NAMALWA (cell line): Measurements from ENCODE around the gene RASAL1.

Source experiments
- DNase-seq: peaks from one replicate; pipeline ENCODE4 v3.0.0-alpha.2; 2015; ENCODE audit warnings: low spot score

RASAL1 gene

GRCh38 chr12:113095405-113095804 is 40.2 kb downstream of the RASAL1 start:
- no peak for DNase-seq

GRCh38 chr12:113094738-113095137 is 40.8 kb downstream of the RASAL1 start:
- no peak for DNase-seq

- DNase-seq: no peak
Measured at GRCh38 chr12:113093409-113094101, 42.0 kb downstream of the RASAL1 start.

GRCh38 chr12:113092607-113093408 is 42.8 kb downstream of the RASAL1 start:
- peak; percentile 66 for DNase-seq

GRCh38 chr12:113091506-113091905 is 44.1 kb downstream of the RASAL1 start:
- DNase-seq: no peak

- DNase-seq: peak; percentile 76
Measured at GRCh38 chr12:113090740-113091139, 44.8 kb downstream of the RASAL1 start.

GRCh38 chr12:113089839-113090238 is 45.7 kb downstream of the RASAL1 start:
- DNase-seq: peak; percentile 43

- peak; percentile 64 for DNase-seq
Measured at GRCh38 chr12:113088971-113089756, 46.4 kb downstream of the RASAL1 start.

GRCh38 chr12:113088037-113088436 is 47.5 kb downstream of the RASAL1 start:
- DNase-seq: peak; percentile 77

GRCh38 chr12:113087193-113087592 is 48.4 kb downstream of the RASAL1 start:
- DNase-seq: peak; percentile 88

- peak; percentile 81 for DNase-seq
Measured at GRCh38 chr12:113086249-113087164, 49.1 kb downstream of the RASAL1 start.

- no peak for DNase-seq
Measured at GRCh38 chr12:113083863-113084435, 51.6 kb downstream of the RASAL1 start.

GRCh38 chr12:113082486-113083148 is 52.9 kb downstream of the RASAL1 start:
- no peak for DNase-seq

GRCh38 chr12:113081873-113082272 is 53.7 kb downstream of the RASAL1 start:
- DNase-seq: no peak

GRCh38 chr12:113077859-113078255 is 57.7 kb downstream of the RASAL1 start:
- DNase-seq: no peak

- DNase-seq: no peak
Measured at GRCh38 chr12:113077057-113077858, 58.3 kb downstream of the RASAL1 start.

GRCh38 chr12:113075137-113075683 is 60.4 kb downstream of the RASAL1 start:
- DNase-seq: peak; percentile 100

GRCh38 chr12:113073586-113073985 is 62.0 kb downstream of the RASAL1 start:
- peak; percentile 40 for DNase-seq

- DNase-seq: peak; percentile 52
Measured at GRCh38 chr12:113072136-113072535, 63.4 kb downstream of the RASAL1 start.
